RWPE1 (cell line): ENCODE data around the gene SSTR3.

Experiments used
- CTCF ChIA-PET: fragments of 350-600 bp; sonication (Branson Sonifier 250); formaldehyde crosslinking; extraction: SDS; loops from one replicate; lab custom pipeline; 2021; lab: Yijun Ruan, JAX
- POLR2A ChIA-PET: fragments of 400-600 bp; formaldehyde crosslinking; extraction: SDS; loops from one replicate; lab custom pipeline; 2020; ENCODE audit warnings: antibody characterized with exemption; ENCODE audit not compliant: low non-redundant PET; lab: Yijun Ruan, JAX
- DNase-seq: peaks from one replicate; pipeline ENCODE4 v3.0.0; 2012; ENCODE audit warnings: low spot score
- H3K27ac ChIP-seq: fragments of 450-650 bp; 2 replicates; pipeline ENCODE4 v1.5.1; 2017
- CTCF ChIP-seq: fragments of 450-650 bp; conservative IDR thresholded peaks from 2 replicates; pipeline ENCODE4 v1.5.1; 2017; ENCODE audit warnings: low read depth, mild to moderate bottlenecking

SSTR3 gene

GRCh38 chr22:37223965-37224551, 11.8 kb upstream of the SSTR3 start:
- ChIA-PET CTCF (no interaction called here), POLR2A (no interaction called here)
- DNase-seq = no peak
- no peak overlapping the region for H3K27ac ChIP-seq
- TF ChIP-seq CTCF = no peak

GRCh38 chr22:37222440-37222971, 10.2 kb upstream of the SSTR3 start:
- ChIA-PET CTCF (no interaction called here), POLR2A (no interaction called here)
- no peak for DNase-seq
- TF ChIP-seq CTCF = no peak
- H3K27ac ChIP-seq = no peak overlapping the region; the same call in 1 of the 2 replicates

GRCh38 chr22:37221424-37222333, 9.4 kb upstream of the SSTR3 start:
- no peak for TF ChIP-seq CTCF
- CTCF ChIA-PET = no interaction called here
- no peak overlapping the region; the same call in 1 of the 2 replicates for H3K27ac ChIP-seq
- no peak for DNase-seq
- POLR2A ChIA-PET = no interaction called here

- no peak for TF ChIP-seq CTCF
- ChIA-PET POLR2A (no interaction called here), CTCF (no interaction called here)
- DNase-seq = no peak
- no peak overlapping the region for H3K27ac ChIP-seq
Measured at GRCh38 chr22:37220543-37220981, 8.3 kb upstream of the SSTR3 start.

GRCh38 chr22:37219533-37219932, 7.3 kb upstream of the SSTR3 start:
- CTCF ChIA-PET = interaction anchor here (0.5 kb wide), 1 partner anchor 385 kb away, joined by 3 read pairs; no protein-coding TSS in a partner anchor
- no peak for TF ChIP-seq CTCF
- no peak overlapping the region for H3K27ac ChIP-seq
- POLR2A ChIA-PET = no interaction called here
- DNase-seq = no peak

GRCh38 chr22:37218771-37219411, 6.6 kb upstream of the SSTR3 start:
- no peak for DNase-seq
- no peak overlapping the region for H3K27ac ChIP-seq
- ChIA-PET CTCF (interaction anchor here (0.5 kb wide), 1 partner anchor 386 kb away, joined by 3 read pairs; no protein-coding TSS in a partner anchor), POLR2A (no interaction called here)
- no peak for TF ChIP-seq CTCF
